NCI-H345 treated with DMSO at 0.1 percent for 48 hours (cell line): ENCODE data around the gene ZSCAN21.
A peak's percentile ranks its signal among the peaks of the same experiment; 100 is the strongest.

ENCODE experiments used
- DNase-seq: peaks from one replicate; lab custom pipeline; 2025; ENCODE audit not compliant: unreplicated experiment; lab: John Stamatoyannopoulos, UW

Gene ZSCAN21

GRCh38 chr7:100095289-100095688, 45.7 kb downstream of the ZSCAN21 start:
- DNase-seq, result no peak

GRCh38 chr7:100095704-100096103, 46.1 kb downstream of the ZSCAN21 start:
- no peak for DNase-seq

GRCh38 chr7:100098913-100099312, 49.3 kb downstream of the ZSCAN21 start:
- no peak for DNase-seq

- no peak for DNase-seq
Measured at GRCh38 chr7:100099452-100099851, 49.9 kb downstream of the ZSCAN21 start.

GRCh38 chr7:100100420-100101015, 50.9 kb downstream of the ZSCAN21 start:
- DNase-seq, result peak; percentile 85

GRCh38 chr7:100101016-100101862, 51.7 kb downstream of the ZSCAN21 start, which contains the start of the genes AP4M1 and MCM7:
Gene AP4M1, plus strand, starts transcription at chr7:100101643. Its CDS starts 72 bp downstream, at chr7:100101715.
Gene MCM7, minus strand, starts transcription at chr7:100101397. Its CDS starts 103 bp downstream, at chr7:100101294.
- DNase-seq, result peak; percentile 97

GRCh38 chr7:100102950-100103840, 53.6 kb downstream of the ZSCAN21 start:
- no peak for DNase-seq

- DNase-seq, result no peak
Measured at GRCh38 chr7:100105534-100105933, 56.0 kb downstream of the ZSCAN21 start.

GRCh38 chr7:100106633-100107032, 57.1 kb downstream of the ZSCAN21 start:
- no peak for DNase-seq

- no peak for DNase-seq
Measured at GRCh38 chr7:100107125-100107737, 57.7 kb downstream of the ZSCAN21 start.

GRCh38 chr7:100107890-100108289, 58.3 kb downstream of the ZSCAN21 start:
- no peak for DNase-seq

GRCh38 chr7:100109521-100110163, 60.1 kb downstream of the ZSCAN21 start:
- DNase-seq, result no peak

GRCh38 chr7:100111156-100111555, 61.6 kb downstream of the ZSCAN21 start:
- no peak for DNase-seq

GRCh38 chr7:100111914-100112313, 62.3 kb downstream of the ZSCAN21 start:
- DNase-seq, result no peak
